GM19452 (cell line): Measurements from ENCODE around the gene B3GNT7.
"Not testable (repeated sequence)": the region's sequence is repeated elsewhere in the genome, so short reads cannot be mapped to it uniquely, and the experiment has no call there.

Experiments used
- ATAC-seq: cut with Tn5 transposase; IDR thresholded peaks from one replicate; pipeline ENCODE4 v1.9.1; 2021; ENCODE audit not compliant: unreplicated experiment

B3GNT7 gene, protein sequence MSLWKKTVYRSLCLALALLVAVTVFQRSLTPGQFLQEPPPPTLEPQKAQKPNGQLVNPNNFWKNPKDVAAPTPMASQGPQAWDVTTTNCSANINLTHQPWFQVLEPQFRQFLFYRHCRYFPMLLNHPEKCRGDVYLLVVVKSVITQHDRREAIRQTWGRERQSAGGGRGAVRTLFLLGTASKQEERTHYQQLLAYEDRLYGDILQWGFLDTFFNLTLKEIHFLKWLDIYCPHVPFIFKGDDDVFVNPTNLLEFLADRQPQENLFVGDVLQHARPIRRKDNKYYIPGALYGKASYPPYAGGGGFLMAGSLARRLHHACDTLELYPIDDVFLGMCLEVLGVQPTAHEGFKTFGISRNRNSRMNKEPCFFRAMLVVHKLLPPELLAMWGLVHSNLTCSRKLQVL

DNA sequence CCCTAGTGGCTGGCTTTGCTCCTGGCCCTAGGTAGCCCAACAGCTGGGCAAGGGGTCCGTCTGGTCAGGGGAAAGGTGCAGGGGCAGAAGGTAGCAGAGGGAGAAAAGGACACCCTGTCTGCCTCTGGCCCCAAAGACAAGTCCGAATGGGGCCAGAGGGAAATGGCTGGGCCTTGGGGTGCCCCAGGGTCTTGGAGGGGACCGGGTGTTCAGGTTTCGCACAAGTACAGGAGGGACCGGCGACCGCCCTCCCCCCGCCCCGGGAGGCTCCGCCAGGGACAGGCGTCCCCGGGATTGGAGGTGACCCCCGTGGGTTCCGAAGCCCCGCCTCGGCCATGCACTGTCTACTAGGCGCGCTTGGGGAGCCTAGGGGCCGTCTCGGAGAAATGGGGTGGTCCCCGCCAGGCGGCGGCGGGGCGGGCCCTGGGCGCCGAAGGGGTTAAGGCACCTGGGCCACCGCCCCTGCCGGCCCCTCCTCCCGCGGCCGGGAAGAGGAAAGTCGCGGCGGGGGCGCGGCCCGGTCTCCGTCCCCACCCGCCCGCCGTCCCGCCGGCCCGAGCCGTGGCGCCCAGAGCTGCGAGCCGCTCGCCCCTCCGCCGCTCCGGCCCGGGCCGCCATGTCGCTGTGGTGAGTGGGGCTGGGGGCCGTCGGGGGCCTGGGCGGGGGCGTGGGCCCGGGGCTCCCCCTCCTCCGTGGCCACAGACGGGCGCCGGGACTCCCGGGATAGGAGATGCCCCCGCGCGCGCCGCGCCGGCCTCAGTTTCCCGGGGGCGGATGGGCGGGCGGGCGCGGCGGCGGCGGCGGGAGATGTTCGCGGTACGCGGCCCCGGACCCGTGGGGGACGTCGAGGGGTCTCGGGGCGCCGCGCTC is at the start of gene B3GNT7:
B3GNT7 (plus strand) TSS at position 523 of the 870 bp plus-strand sequence; CDS start at position 617, 94 bp downstream.
- ATAC-seq: no peak

DNA sequence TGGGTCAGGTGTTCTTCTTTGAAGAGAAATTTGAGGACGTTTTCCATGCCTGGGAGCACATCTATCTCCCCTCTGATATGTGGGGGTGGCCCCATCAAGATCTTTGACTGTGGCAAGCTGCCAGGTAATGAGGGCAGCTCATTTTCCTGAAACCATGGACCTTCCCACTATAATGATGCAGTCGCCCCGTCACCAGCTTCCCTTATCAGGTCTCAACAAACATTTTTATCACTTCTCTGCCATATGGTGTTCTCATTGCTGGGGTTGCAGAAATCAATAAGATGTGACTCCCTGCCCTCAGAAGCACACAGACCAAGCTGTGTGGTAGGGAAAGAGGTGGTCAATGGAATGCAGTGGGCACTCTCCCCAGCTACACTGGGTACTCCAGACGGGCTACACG is 48.4 kb upstream of the B3GNT7 start:
- ATAC-seq: no peak

DNA sequence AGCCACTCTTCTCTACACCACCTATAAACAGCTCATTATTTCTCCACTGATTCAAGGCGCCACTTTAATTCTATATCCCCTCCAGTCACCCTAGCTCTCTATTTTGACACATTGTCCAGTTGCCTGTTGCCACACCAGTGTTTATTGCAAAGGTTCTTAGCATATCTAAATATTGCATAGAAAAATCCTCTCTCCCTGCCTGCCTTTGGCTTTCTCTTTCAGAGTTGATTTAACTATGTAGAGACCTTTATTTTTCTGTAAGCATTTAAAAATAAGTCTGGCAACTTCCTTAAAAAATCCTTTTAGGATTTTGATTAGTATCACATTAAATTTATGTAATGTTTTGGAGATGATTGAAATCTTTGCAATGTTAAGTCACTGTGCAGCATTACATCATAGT is 47.9 kb upstream of the B3GNT7 start:
- ATAC-seq: no peak

DNA sequence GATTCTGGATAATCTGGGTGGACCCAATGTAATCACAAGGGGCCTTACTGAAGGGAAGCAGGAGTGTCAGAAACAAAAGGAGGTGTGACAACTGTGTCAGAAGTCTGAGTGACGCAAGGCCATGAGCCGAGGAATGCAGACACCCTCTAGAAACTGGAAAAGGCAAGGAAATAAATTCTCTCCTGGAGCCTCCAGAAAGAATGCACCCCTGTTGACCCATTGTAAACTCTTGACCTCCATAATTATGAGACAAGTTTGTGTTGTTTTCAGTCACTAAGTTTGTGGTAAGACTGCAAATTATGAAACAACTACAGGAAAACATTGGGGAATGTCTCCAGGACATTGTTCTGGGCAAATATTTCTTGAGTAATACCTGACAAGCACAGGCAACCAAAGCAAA is 47.3 kb upstream of the B3GNT7 start:
- no peak for ATAC-seq

DNA sequence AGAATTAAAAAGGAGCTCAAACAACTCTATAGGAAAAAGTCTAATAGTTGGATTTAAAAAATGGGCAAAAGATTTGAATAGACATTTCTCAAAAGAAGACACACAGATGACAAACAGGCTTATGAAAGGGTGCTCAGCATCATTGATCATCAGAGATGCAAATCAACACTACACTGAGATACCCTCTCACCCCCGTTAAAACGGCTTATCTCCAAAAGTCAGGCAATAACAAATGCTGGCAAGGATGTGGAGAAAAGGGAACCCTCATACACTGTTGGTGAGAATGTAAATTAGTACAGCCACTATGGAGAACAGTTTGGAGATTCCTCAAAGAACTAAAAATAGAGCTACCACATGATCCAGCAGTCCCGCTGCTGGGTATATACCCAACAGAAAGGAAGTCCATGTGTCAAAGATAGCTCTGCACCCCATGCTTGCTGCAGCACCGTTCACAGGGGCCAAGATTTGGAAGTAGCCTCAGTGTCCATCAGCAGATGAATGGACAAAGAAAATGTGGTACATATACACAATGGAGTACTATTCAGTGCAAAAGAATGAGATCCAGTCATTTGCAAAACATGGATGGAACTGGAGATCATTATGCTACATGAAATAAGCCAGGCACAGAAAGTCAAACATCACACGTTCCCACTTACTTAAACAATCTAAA is 46.7 kb upstream of the B3GNT7 start:
- ATAC-seq: no peak

DNA sequence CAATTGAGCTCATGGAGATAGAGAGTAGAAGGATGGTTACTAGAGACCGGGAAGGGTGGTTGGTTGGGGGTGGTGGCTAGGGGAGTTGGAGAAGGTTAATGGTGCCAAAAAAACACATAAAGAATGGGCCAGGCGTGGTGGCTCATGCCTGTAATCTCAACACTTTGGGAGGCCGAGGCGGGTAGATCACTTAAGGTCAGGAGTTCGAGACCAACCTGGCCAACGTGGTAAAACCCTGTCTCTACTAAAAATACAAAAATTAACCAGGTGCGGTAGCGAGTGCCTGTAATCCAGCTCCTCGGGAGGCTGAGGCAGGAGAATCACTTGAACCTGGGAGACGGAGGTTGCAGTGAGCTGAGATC is 46.2 kb upstream of the B3GNT7 start:
- ATAC-seq: not testable (repeated sequence)

DNA sequence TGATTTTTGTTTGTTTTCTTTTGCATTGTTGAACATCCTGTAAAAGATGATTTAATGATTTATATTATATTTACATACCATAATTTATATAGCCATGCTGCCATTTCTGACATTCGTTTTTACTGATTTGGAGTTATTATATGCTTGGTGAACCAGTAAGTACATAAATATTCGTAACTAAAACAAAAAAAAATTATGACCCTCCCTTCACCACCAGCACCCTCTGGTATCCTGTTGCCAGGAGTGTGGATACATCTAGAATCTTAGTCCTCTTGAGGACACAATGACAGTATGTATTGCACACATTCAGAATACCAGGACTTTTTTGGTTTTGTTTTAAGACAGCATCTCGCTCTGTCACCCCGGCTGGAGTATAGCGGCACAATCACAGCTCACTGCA is 43.9 kb upstream of the B3GNT7 start:
- no peak for ATAC-seq

DNA sequence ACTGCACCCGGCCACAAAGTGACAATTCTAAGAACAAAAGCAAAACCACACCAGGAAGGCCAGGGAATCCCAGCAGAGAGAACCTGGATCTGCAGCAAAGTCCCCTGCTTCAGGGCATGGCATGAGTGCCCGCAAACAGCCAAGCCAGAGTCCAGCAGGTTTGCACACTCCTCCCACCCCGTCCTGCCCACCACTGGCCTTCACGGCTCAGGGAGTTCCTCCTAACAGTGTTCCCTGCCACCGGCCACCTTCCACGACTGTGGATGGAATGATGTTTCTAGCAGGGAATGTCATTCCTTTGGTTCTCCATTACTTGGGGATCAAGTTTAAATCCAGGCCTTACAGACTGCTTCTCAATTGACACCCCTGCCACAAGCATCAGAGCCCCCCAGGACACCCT is 42.0 kb upstream of the B3GNT7 start:
- no peak for ATAC-seq

DNA sequence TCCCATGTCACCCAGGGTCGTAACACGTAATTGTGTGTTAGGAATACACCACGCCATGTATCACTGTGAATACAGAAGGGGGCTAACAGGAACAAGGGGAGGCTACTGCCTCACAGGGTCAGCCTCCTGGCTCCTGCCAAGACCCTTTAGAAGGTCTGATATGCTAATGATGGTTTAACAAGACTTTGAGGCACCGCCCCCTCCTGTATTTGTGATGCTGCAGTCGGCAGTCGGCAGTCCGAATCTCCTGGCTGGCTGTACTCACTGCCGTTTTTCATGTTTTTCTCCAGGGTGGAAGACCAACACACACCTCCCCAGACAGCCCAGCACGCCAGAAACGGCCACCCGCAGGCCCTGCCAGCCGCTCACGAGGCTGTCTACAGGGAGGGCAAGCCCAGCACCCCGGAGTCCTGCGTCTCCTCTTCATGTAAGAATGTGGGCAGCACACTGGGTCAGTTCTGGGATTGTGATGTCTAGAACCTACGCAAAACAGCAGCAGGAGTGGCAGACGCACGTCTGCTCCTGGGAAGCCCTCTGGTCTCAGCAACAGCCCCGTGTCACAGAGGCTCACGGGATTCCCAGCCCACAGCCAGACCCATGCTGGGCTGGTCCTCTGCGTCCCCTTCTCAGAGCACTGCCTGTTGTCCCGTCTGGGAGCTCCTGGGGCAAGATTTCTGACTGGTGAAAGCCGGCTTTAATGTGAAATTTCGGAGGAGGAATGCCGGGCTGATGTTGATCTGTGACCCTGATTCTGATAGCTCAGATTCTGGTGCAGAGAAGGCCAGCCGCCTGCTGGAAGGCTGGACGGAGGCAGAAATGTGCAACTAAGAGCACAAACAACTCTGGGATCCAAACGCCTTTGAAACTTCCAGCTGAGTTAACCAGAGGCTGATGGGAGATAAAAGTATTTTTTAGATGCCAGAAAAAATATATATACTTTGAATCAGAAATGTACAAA is 39.7 kb upstream of the B3GNT7 start:
- ATAC-seq: no peak

DNA sequence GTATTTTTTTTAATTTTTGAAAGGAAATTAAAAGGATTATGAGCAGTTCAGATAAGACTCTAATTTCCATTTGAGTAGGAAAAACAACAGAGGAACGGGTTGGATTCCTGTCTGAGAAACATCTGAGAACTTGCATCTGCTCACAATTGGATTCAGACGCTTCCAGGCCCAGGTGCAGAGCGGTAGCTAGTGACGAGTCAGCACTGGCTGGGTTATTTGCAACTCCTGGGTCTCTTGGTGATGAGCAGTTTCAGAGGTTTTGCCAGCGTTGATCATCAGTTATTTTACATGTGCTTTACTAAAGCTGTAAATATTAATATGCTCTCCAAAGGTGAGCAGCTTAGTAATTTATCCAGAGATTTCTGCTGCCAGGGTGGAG is 39.1 kb upstream of the B3GNT7 start:
- no peak for ATAC-seq

DNA sequence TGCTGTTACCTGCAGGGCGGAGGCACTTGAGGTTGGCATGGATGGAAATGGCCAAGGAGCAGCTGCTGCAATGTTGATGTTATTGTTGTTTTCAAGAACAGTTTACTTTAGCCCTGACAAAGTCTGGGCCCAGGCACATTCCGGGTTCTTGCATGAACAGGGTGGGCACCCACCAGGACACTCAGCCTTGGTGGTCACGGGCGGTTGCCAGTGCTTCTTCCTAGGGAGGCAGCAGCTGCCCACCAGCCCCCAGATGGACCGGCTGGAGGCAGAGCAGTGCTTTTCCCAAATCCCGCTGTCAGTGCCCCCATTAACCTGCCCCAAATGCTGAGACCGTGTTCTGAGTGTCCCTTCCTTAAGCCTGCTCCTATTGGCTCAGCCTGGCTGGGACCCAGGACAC is 38.5 kb upstream of the B3GNT7 start:
- no peak for ATAC-seq

DNA sequence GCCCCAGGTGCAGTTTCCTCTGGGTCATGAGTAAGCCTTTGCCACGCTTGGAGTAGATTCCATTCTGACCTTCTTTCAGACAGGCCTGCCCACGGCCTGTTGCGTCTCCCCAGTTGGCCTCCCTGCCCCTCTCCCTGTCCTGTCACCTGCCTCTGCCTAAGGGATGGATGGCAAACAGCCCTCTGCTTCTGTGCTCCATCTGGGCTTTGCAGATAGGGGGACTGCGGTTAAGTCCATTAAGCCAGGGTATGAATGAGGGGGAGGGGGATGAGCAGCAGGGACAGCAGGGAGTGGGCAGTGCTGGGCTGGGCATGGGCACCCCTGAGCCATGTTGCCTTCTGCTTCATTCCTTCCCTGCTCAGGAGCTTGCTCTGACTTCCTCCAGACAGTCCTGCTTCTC is 37.6 kb upstream of the B3GNT7 start:
- ATAC-seq: no peak

DNA sequence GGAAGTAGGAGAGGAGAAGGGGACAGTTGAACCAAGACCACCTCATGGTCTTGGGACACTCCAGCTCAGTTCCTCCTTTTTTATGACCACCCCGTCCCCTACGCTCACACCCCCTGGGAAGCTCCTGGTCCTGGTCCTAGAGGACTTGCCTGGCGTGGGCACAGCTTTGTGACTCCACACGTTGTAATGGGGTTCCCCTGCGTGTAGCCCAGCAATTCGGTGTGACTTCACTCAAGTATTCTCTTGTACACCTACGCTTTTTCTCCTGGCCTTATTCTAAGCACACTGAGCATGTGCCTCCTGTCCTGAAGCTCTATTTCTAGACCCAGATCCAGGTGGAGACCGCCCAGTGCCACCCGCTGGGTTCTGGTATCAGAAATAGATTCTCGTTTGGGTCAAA is 36.1 kb upstream of the B3GNT7 start:
- ATAC-seq: no peak

DNA sequence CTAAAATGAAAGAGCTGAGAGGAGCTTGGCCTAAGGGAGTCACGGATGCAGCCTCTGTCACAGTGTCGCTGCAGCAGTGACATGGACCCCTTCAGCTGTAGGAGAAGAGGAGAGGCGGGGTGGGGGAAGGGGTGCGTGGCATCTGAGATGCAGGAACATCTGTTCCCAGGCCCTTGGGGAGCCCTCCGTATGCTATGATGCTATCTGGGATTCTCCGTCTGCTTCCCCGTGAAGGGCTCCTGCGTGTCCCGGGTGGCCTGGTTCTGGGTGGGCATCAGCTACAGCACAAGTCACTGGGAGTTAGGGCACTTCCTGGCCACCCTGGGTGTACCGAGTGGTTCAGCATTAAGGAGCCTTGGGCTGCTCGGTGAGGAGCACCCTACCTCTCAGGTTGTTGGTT is 35.6 kb upstream of the B3GNT7 start:
- ATAC-seq: no peak

DNA sequence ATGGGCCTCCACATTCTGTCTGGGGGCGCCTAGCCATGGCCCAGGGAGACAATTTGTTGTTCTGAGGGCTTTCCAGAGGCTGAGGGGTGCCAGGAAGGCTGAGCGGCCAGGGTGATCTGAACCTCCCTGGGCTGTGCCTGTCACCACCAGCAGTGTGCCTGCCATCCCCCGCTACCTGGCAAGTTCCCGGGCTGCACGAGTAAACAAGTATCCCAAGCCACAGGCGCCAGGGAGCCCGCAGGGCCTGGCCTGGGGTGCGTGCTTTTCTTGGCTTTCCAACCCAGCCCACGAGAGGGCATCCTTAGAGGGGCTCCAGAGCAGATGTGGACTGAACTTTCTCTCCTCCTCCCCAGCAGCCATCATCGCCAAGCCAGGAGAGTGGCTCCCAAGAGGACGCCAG is 35.1 kb upstream of the B3GNT7 start:
- ATAC-seq: no peak

DNA sequence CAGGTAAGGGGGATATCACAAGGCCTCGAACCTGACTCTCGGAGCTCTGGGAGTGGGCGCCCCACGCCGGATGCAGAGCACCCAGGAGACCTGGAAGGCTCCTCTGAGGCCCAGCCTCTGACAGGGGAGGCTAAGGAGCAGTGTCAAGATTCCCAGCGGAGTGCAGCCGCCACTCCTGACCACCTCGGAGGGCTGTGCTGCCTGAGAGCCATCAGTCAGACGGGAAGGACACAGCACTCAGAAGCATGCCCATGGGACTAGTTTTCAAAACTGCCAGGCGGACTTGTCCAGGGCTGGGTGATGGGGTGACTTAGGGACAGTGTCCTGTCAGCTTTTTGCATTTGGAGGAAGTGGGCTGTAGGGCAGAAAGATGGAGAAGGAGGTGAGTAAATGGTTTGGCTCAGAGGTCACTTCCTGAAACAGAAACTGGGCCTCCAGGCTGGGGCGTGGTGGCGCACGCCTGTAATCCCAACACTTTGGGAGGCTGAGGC is 34.6 kb upstream of the B3GNT7 start:
- no peak for ATAC-seq

DNA sequence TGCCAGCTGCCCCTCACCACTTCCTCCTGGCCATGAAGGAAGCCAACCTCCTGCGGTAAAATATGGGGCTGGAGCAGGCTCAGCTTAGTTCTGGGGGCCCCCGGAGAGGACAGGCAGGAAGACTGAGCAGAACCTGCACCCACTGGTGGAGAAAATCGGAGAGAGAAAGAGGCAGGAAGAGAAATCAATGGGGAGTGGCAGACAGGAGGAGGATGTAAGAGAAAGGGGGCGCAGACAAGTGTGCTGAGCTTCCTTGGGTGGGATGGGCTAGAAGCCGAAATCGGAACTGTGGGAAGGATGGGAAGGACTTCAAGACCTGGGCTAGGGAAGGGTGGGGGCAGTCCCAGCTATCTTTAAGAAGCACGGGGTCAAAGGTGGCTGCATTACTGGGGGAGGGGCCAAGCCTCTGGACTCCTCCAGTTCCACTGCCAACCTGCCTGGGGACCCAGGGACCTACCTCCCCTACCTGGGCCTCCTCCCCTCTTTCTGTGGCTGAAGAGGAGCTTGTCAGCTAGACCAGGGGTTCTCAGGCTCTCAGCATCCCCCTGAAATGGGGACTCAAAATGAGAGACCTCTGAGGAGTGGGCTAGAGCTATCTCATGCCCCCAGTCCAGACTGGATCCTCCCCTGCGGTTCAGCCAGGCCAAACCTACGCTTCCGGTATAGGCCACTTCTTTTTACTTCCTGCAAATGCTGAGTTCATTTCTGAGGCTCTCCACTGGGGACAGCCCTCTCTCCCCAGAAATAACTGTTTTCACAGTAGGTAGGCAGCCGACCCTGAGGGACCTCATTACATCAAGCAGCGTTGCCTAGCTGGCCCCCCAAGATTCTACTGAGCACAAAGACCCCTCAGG is 33.6 kb upstream of the B3GNT7 start:
- peak; percentile 96 for ATAC-seq

DNA sequence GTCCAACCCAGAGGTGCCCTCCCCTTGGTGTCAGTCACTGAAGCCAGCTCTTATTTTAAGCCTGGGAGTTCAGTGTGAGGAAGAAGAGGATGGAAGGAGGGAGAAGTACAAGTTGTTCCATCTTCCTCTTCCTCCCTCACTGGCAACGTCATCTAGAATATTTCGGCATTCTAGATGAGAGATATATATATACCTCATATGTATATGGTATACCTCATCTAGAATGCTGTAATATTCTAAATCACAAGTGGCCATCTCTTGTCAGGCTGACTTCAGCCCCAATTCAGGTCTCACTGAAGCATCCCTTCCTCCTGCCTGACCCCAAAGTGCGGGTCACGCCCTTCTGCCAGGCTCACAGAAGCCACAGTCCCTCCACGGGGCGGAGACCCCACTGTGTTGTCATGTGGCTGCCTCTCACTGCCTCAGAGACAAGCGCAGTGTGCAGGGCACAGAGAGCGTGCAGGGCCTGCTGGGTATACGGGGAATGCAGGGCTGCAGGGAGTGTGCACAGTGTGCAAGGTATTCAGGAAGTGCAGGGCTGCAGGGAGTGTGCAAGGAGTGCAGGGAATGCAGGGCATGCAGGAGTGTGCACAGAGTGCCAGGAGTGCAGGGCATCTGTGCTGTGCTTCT is 32.8 kb upstream of the B3GNT7 start:
- ATAC-seq: peak; percentile 3

DNA sequence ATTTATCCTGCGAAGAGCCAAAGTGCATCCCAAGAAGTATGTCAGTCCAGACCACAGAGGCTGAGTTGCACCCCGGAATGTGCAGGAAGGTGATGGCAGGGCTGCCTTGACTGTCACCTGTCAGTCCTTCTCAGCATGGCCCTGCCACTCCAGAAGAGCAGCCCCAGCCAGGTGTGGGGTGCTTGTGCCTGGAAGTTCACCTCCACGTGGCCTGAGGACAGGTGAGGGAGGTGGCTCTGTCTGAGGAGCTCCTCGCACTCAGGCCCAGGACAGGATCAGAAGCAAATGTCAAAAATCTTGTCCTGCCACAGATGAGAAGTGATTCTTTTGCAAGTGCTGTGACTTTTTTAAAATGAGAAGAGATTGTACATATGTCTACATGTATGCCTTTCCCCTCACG is 31.4 kb upstream of the B3GNT7 start:
- no peak for ATAC-seq
